GM18907 (cell line): ENCODE measurements around the gene LARGE2.
A peak's percentile ranks its signal among the peaks of the same experiment; 100 is the strongest.

Source experiments
- ATAC-seq: cut with Tn5 transposase; IDR thresholded peaks from one replicate; pipeline ENCODE4 v1.9.1; 2021; ENCODE audit warnings: mild to moderate bottlenecking, moderate library complexity; ENCODE audit not compliant: unreplicated experiment

The LARGE2 gene

DNA sequence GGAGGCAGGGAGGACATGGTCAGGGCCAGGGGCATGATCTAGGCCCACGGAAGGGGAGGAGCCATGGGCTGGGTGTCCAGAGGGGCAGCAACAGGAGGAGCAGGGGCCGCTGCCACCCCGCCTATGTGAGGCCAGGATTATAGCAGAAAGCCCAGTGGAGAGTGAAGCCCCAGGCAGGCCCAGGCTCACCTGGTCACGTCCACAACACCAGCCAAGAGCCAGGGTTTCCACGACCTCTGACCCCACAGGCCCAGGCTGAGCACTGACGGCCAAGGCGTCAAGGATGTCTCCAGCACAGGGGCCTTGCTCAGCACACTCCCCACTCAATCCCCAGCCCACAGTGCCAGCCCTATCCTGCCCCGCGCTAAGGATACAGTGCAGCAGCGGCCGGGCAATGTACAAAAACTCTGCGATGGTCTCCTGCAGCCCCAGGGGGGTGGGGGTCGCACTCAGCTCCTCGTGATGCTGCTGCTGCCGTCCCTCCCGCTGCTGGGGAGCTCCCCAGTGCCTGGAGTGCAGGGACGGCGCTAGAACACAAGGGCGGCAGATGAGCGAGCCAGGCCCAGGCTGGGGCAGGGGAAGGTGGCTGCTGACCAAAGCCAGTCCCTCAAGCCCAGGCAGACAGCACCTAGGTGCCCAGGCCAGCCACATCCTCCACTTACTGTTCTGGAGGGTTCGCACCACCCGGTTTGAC lies 8.4 kb upstream of the LARGE2 start:
- no peak for ATAC-seq

- no peak for ATAC-seq
Measured at GRCh38 chr11:45915446-45915845, 7.0 kb upstream of the LARGE2 start.

GRCh38 chr11:45917286-45917622 lies 5.2 kb upstream of the LARGE2 start:
- ATAC-seq: peak; percentile 6

DNA sequence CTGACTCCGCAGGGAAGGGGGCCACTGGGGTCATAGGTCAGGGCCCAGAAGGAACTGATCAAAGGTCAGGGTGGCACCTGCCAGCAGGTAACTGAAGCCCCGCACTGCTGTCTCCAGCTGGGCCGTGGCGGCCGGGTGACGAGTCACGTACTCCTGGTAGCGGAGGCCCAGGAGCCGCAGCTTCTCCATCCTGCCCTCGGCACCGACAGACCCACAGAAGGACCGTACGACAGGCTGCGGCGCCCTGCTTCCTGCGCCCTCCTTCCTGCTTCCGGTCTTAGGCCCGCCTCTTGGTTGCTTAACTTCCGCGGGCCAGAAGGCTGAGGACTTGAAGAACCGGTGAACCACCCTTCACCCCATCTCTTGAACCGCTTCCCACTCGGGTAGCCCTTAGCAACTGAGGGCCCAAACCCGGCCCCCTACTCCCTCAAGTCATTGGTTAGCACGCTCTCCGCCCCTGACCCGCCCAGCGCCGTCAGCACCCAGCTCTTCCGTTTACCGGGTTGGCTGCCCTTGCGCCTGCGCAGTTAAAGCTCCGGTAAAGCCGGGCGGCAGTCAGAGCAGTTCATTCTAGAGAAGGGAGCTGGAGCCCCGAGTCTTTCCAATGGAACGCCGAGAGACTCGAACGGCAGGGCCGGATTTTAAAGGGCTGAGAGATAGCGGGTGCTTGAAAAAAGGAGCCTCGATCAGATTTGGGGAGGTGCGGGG lies 4.7 kb upstream of the LARGE2 start, which contains the start of gene PEX16:
PEX16 (minus strand) TSS at position 255 of the 708 bp plus-strand sequence; CDS start at position 189, 66 bp downstream.
- peak; percentile 91 for ATAC-seq

DNA sequence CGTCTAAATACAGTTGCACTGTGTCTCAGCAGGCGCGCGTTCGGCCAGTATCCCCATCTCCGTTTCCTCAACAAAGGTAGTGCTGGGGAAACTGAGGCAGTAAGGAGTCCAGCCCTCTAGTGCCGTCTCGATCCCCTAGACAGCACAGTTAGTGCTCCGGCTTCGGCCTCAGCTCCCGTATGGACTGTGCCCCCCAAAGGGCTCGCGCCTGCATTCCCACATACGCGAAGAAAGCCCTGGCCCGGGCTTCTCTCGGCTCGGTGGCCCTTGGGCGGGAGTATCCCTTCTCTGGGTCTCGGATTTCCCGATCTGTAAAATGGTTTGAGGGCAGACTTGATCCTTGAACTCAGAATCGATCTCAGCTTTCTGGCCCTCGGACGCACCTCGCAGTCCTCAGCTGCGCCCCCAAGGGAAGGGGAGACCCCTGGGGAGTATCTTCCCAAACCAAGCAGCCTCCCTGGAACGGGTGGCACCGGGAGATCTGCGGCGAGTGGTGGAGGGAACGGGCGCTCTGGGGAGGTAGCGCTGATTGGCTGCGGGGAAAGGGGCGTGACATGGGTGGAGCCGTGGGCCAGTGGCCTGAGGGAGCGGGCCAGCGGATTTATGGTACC lies 4.0 kb upstream of the LARGE2 start:
- peak; percentile 38 for ATAC-seq

DNA sequence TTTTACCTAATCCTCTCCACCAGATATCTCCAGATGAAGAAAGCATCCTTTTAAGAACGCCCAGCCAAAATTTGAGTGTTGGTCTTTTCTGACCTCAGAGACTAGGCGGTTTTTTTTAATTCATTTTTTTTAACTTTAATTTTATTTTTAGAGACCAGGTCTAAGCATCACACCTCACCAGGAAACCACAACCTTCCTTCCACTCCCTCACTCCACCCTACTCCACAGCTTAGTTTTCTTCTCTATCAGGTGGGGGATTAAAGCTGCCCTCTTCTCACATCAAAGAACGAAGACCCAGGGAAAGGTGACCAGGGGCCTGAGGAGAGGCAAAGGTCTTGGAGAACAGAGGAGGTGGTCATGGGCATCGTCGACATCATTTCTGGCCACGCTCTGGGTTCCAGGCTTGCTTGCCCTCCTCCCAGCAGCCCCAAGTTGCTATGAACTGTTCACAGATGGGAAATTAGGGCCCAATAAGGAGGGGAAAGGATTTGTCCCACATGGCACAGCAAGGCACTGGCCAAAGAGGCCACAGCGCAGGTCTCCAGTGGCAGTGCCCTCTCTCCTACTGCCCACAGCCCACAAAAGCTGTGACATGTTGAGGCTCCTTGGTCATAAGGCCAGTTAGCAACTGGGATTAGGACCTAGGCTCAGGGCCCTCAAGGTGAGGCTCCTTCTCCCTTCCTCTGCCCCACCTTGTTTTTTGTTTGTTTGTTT lies 3.3 kb upstream of the LARGE2 start:
- ATAC-seq: no peak

GRCh38 chr11:45919806-45920530 lies 2.5 kb upstream of the LARGE2 start:
- no peak for ATAC-seq

DNA sequence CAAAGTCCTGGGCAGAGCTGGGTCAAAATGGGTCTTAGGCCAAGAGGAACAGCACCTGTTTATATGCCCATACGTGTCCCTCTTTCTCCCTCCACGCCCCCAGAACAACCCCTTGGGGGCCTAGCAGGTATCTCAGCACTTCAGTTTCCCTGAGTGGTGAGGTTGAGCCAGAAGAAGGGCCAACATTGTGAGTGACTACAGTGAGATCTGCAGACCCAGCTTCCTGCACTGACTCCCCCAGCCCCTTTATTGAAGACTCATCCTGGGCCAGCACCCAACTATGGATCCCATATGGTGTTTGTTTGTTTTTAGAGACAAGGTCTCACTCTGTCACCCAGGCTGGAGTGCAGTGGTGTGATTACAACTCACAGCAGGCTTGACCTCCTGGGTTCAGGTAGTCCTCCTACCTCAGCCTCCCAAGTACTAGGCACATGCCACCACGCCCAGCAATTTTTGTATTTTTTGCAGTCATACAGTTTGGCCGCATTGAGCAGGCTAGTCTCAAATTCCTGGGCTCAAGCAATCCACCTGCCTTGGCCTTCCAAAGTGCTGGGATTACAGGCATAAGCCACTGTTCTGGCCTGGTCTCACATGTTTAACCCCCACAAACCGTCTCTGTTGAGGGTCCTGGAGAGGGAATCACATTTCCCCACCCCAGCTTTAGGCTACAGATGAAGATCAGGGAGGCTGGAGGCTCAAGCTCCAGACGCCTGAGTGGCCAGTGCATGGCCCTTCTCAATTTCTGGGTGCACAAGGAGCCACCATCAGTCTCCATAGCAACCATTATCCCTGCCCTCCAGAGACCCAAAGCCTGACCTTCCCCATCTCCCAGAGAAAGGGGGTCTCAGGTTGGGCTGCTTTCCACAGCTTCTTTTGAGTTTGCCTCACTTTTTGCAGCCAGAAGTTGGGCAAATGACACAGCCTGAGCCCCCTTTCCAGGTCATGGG lies 1.7 kb upstream of the LARGE2 start:
- no peak for ATAC-seq

DNA sequence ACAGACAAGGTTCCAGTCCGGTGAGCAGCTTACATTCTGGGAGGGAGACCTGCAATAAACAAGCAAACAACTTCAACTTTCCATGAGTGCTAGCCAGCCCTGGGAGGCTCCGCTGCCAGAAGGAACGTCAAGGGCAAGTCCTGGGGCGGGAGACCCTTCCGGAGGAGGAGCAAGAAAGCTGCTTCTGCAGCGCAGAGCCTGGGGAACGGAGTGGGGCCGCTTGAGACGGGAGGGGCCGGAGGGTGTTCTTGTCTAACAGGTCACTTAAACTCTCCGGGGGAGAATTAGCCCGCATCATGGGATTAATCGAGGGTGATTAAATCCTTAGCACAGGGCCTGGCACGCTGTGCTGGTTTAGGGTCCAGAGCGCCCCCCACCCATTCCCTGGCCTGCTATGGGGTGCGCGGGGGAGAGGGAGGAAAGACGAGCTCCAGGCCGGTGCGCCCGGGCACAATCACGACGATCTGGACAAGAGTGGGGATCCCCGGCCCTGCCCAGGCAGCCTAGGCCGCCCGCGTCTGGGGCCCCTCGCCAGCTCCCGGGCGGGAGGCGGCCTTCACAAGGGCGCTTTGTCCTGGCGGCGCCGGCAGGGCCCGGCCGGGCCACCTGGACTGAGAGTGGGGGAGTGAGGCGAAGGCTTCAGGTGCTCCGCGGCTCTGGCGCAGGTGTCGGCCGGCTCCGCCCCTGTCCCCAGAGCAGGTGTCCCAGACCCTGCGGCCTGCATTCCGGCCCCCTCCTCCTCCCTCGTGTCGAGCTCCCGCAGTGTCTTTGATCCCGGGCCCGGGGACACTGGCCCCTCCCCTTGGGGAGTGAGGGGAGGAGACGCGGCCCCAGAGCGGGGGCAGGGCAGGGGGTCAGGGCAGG lies 663 bp upstream of the LARGE2 start:
- no peak for ATAC-seq

GRCh38 chr11:45924036-45924915 lies 1.8 kb downstream of the LARGE2 start:
- ATAC-seq: no peak

GRCh38 chr11:45924927-45925326 lies 2.5 kb downstream of the LARGE2 start:
- no peak for ATAC-seq

- ATAC-seq: no peak
Measured at GRCh38 chr11:45925550-45925949, 3.1 kb downstream of the LARGE2 start.

- no peak for ATAC-seq
Measured at GRCh38 chr11:45926001-45926401, 3.5 kb downstream of the LARGE2 start.

DNA sequence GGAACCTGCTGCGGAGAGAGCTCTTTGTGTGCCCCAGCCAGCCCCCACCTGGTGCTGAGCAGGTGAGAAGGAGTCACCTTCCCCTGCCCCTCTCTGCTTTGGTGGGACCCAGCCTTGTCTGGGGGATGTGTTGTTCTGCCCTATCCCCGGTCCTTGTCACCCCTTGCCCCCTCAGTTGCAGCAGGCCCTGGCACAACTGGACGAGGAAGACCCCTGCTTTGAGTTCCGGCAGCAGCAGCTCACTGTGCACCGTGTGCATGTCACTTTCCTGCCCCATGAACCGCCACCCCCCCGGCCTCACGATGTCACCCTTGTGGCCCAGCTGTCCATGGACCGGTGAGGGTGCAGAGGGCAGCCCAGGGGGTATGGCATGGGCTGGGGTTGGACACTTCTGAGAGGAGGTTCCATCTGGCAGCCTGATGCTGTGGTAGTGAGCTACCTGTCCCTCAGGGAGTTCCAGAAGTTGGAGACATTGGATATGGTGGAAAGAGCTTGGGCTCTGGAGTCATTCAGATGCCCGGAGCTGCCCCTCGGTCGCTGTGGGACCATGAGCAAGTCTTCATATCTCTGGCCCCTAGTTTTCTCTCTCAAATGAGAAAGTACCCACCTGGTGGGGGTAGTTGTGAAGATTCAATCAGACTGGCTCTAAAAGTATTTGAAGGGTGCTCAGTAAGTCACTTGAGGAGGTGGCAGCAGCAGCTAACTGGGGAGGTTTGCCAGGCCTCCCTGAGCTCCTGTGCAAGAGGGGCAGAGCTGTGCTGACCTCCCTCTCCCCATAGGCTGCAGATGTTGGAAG lies 4.3 kb downstream of the LARGE2 start:
- no peak for ATAC-seq

- no peak for ATAC-seq
Measured at GRCh38 chr11:45927332-45927683, 4.9 kb downstream of the LARGE2 start.

GRCh38 chr11:45927684-45928413 lies 5.4 kb downstream of the LARGE2 start:
- no peak for ATAC-seq
